Gastrocnemius medialis (tissue), 4 donors: ENCODE data around the gene AGPS. TPM values are rescaled to one million over a fixed set of nuclear protein-coding genes. Genes with fewer than 3 reads are reported as not detected.
"Not testable (repeated sequence)": the region's sequence is repeated elsewhere in the genome, so short reads cannot be mapped to it uniquely, and the experiment has no call there.

Experiments used
- ATAC-seq, 2 donors: fragments of 150-250 bp; one replicate each; pipeline ENCODE4 v1.9.1; 2016
- DNase-seq, 2 donors: peaks; one replicate each; pipeline ENCODE4 v3.0.0-alpha.2; 2019
- H3K27ac ChIP-seq, 4 donors: fragments of 200-600 bp; sonication (generic); 1 replicate in 1 of 4; 2 replicates in 3 of 4; pipeline ENCODE4 v1.5.1; 2016 to 2018; ENCODE audit warnings: mild to moderate bottlenecking in 2 of 4, moderate library complexity in 1 of 4
- H3K27me3 ChIP-seq, 3 donors: fragments of 200-600 bp; sonication (generic) in 2 of 3; 1 replicate in 1 of 3; 2 replicates in 2 of 3; pipeline versions ENCODE4 v1.5.1 to v1.6.0; 2016 to 2019; ENCODE audit warnings: mild to moderate bottlenecking in 1 of 3, moderate library complexity in 1 of 3
- H3K36me3 ChIP-seq, 2 donors: fragments of 200-600 bp; sonication (generic) in 1 of 2; one replicate each; pipeline ENCODE4 v1.5.1; 2017 to 2018
- H3K4me1 ChIP-seq, 2 donors: fragments of 200-600 bp; sonication (generic) in 1 of 2; one replicate each; pipeline ENCODE4 v1.5.1; 2016 to 2017; ENCODE audit warnings: mild to moderate bottlenecking in 2 of 2
- H3K4me3 ChIP-seq, 4 donors: fragments of 200-600 bp; sonication (generic) in 3 of 4; 1 replicate in 1 of 4; 2 replicates in 3 of 4; pipeline ENCODE4 v1.5.1; 2016 to 2019; ENCODE audit warnings: mild to moderate bottlenecking in 2 of 4
- H3K9me3 ChIP-seq, 3 donors: fragments of 200-600 bp; sonication (generic) in 2 of 3; 1 replicate in 1 of 3; 2 replicates in 2 of 3; pipeline ENCODE4 v1.5.1; 2016 to 2019
- CTCF ChIP-seq, 5 experiments: fragments of 450-650 bp in 3 of 5; fragments of 200-600 bp in 2 of 5; sonication (generic) in 2 of 5; IDR thresholded peaks in 4 of 5; conservative IDR thresholded peaks in 1 of 5; 1 replicate in 4 of 5; 2 replicates in 1 of 5; pipeline ENCODE4 v1.5.1; 2016 to 2019; ENCODE audit warnings: antibody characterized with exemption in 5 of 5, mild to moderate bottlenecking in 3 of 5, moderate library complexity in 3 of 5
- POLR2A ChIP-seq, 2 donors: fragments of 450-650 bp; IDR thresholded peaks; one replicate each; pipeline ENCODE4 v1.6.1; 2017; ENCODE audit warnings: antibody characterized with exemption in 2 of 2, mild to moderate bottlenecking in 2 of 2, moderate library complexity in 2 of 2
- in situ Hi-C, 4 donors: fragments of 200-750 bp; cut with MboI; loops; one replicate each; pipeline versions ENCODE4 v1.15.0 to v1.8.0; 2017; ENCODE audit warnings: low sequenced_read_pairs in 4 of 4
- intact Hi-C: fragments of 100-400 bp; cut with DNase I; formaldehyde crosslinking; loops from one replicate; pipeline ENCODE4 v1.15.1; 2023; ENCODE audit warnings: low total_unique reads
- total RNA-seq, 4 donors: library from RNA; depleted of rRNA; stranded (reverse); fragments of >200 nt; gene quantifications; one replicate each; pipeline versions ENCODE4 v1.1.0 to v1.2.3, GENCODE V29; 2016

The AGPS gene
- total RNA-seq, 4 donors from 2014 or later, result 23.1 to 30.9 (median 26.2) TPM

GRCh38 chr2:177434475-177434874 lies 41.9 kb downstream of the AGPS start:
- in situ Hi-C loops (no loop called here), intact Hi-C loops (no loop called here)
- Histone ChIP-seq H3K27me3 (no peaks in the 10 kb centered on the region), H3K4me3 (no peak overlapping the region), H3K4me1 (peaks cover 2 to 5% of the 10 kb centered on the region in 2 donors), H3K27ac (no peak overlapping the region), H3K9me3 (peaks cover 0 to 17% (median 4%) of the 10 kb centered on the region in 3 donors), H3K36me3 (peaks cover 0 to 8% of the 10 kb centered on the region in 2 donors)
- no peak for DNase-seq
- no peak for ATAC-seq
- no peak for TF ChIP-seq CTCF (IDR thresholded peaks at IDR 0.05 in 4 of 5, conservative IDR thresholded peaks at IDR 0.05 in 1 of 5)
- no peak for TF ChIP-seq POLR2A (IDR thresholded peaks at IDR 0.05)

- intact Hi-C loops, result no loop called here
- DNase-seq, result no peak
Observed at GRCh38 chr2:177445200-177445599, 52.6 kb downstream of the AGPS start.

GRCh38 chr2:177448031-177448430 lies 55.5 kb downstream of the AGPS start:
- no peaks in the 10 kb centered on the region for H3K4me1 ChIP-seq
- no peaks in the 10 kb centered on the region for H3K27me3 ChIP-seq
- H3K9me3 ChIP-seq, result no peaks in the 10 kb centered on the region
- TF ChIP-seq CTCF (IDR thresholded peaks at IDR 0.05 in 4 of 5, conservative IDR thresholded peaks at IDR 0.05 in 1 of 5) (no peak), POLR2A (IDR thresholded peaks at IDR 0.05) (no peak)
- in situ Hi-C loops (no loop called here), intact Hi-C loops (no loop called here)
- no peak overlapping the region for H3K27ac ChIP-seq
- H3K36me3 ChIP-seq, result peaks cover 3 to 31% of the 10 kb centered on the region in 2 donors
- ATAC-seq, result no peak
- no peak for DNase-seq
- no peak overlapping the region for H3K4me3 ChIP-seq

More at GRCh38 chr2:177445200-177445599, 52.6 kb downstream of the AGPS start:
- Histone ChIP-seq H3K4me3 (no peak overlapping the region), H3K27ac (no peak overlapping the region), H3K4me1 (no peaks in the 10 kb centered on the region), H3K27me3 (no peaks in the 10 kb centered on the region), H3K9me3 (no peaks in the 10 kb centered on the region), H3K36me3 (peaks cover 3 to 37% of the 10 kb centered on the region in 2 donors)
- in situ Hi-C loops, result no loop called here
- no peak for TF ChIP-seq POLR2A (IDR thresholded peaks at IDR 0.05)
- no peak for TF ChIP-seq CTCF (IDR thresholded peaks at IDR 0.05 in 4 of 5, conservative IDR thresholded peaks at IDR 0.05 in 1 of 5)
- no peak for ATAC-seq

- TF ChIP-seq POLR2A (IDR thresholded peaks at IDR 0.05), result no peak
- no peak for TF ChIP-seq CTCF (IDR thresholded peaks at IDR 0.05 in 4 of 5, conservative IDR thresholded peaks at IDR 0.05 in 1 of 5)
- Histone ChIP-seq H3K9me3 (no peaks in the 10 kb centered on the region), H3K27ac (no peak overlapping the region), H3K27me3 (no peaks in the 10 kb centered on the region), H3K4me1 (no peaks in the 10 kb centered on the region), H3K4me3 (no peak overlapping the region), H3K36me3 (peaks cover 3 to 21% of the 10 kb centered on the region in 2 donors)
- ATAC-seq (no peak), DNase-seq (no peak)
- in situ Hi-C loops, result no loop called here
- intact Hi-C loops, result no loop called here
Observed at GRCh38 chr2:177449159-177449558, 56.6 kb downstream of the AGPS start.

GRCh38 chr2:177455187-177455586 lies 62.6 kb downstream of the AGPS start:
- no peak overlapping the region for H3K27ac ChIP-seq
- DNase-seq (no peak), ATAC-seq (no peak)
- no peaks in the 10 kb centered on the region for H3K36me3 ChIP-seq
- no peaks in the 10 kb centered on the region for H3K27me3 ChIP-seq
- no peak overlapping the region for H3K4me3 ChIP-seq
- in situ Hi-C loops, result no loop called here
- TF ChIP-seq CTCF (IDR thresholded peaks at IDR 0.05 in 4 of 5, conservative IDR thresholded peaks at IDR 0.05 in 1 of 5) (no peak), POLR2A (IDR thresholded peaks at IDR 0.05) (no peak)
- no peaks in the 10 kb centered on the region for H3K4me1 ChIP-seq
- H3K9me3 ChIP-seq, result no peaks in the 10 kb centered on the region
- intact Hi-C loops, result no loop called here

- intact Hi-C loops, result loop anchor here (2.0 kb wide), 1 partner anchor 21 kb away; no protein-coding TSS in a partner anchor
Observed at GRCh38 chr2:177459756-177460155, 67.2 kb downstream of the AGPS start.

More at GRCh38 chr2:177459756-177460155, 67.2 kb downstream of the AGPS start:
- H3K27me3 ChIP-seq, in situ Hi-C loops, H3K27ac ChIP-seq, DNase-seq, H3K9me3 ChIP-seq, H3K4me3 ChIP-seq, H3K4me1 ChIP-seq, ATAC-seq, H3K36me3 ChIP-seq: not testable (repeated sequence)
